ENCODE data around the gene TSGA10IP. TPM values are rescaled to one million over a fixed set of nuclear protein-coding genes. Genes with fewer than 3 reads are reported as not detected.

Gene TSGA10IP
- total and polyA plus RNA-seq, 11 donors: 0.51 TPM; not detected in 10

- DNase-seq (no peak), ATAC-seq (no peak)
- no peaks in the 10 kb centered on the region for H3K9me3 ChIP-seq
- TF ChIP-seq CTCF (IDR thresholded peaks at IDR 0.05) (no peak), POLR2A (IDR thresholded peaks at IDR 0.05) (no peak)
- H3K27me3 ChIP-seq: peaks cover 0 to 20% (median 0%) of the 10 kb centered on the region in 9 donors
- H3K4me1 ChIP-seq: peaks cover 0 to 19% (median 0%) of the 10 kb centered on the region in 12 donors
- peak overlapping the region in 1 of 12 donors; percentile 78 for H3K27ac ChIP-seq
- 68 to 75% (median 69%) methylated on average over 9 of the region's 9 CpGs for WGBS, 4 donors
- no peaks in the 10 kb centered on the region for H3K36me3 ChIP-seq
- peak overlapping the region in 1 of 12 donors; percentile 23 for H3K4me3 ChIP-seq
- intact Hi-C loops (cut with DNase I): no loop called here
These were observed 3.5 kb upstream of the TSGA10IP start for GRCh38 chr11:65941720-65942310.

- H3K27ac ChIP-seq: peak overlapping the region in 1 of 12 donors; percentile 78
- intact Hi-C loops (cut with DNase I): no loop called here
- 81 to 92% (median 87%) methylated on average over 7 of the region's 7 CpGs for WGBS, 4 donors
- H3K36me3 ChIP-seq: no peaks in the 10 kb centered on the region
- peaks cover 0 to 19% (median 0%) of the 10 kb centered on the region in 12 donors for H3K4me1 ChIP-seq
- DNase-seq (no peak), ATAC-seq (no peak)
- TF ChIP-seq CTCF (IDR thresholded peaks at IDR 0.05): no peak
- no peak for TF ChIP-seq POLR2A (IDR thresholded peaks at IDR 0.05)
- peaks cover 0 to 17% (median 0%) of the 10 kb centered on the region in 9 donors for H3K27me3 ChIP-seq
- H3K4me3 ChIP-seq: no peak overlapping the region
- no peaks in the 10 kb centered on the region for H3K9me3 ChIP-seq
These were observed 2.7 kb upstream of the TSGA10IP start for GRCh38 chr11:65942531-65942930.

GRCh38 chr11:65944191-65944590, 1.1 kb upstream of the TSGA10IP start:
- Histone ChIP-seq H3K36me3 (no peaks in the 10 kb centered on the region), H3K4me3 (no peak overlapping the region), H3K4me1 (peaks cover 0 to 19% (median 0%) of the 10 kb centered on the region in 12 donors), H3K27me3 (peaks cover 0 to 14% (median 0%) of the 10 kb centered on the region in 9 donors), H3K9me3 (no peaks in the 10 kb centered on the region), H3K27ac (no peak overlapping the region)
- TF ChIP-seq CTCF (IDR thresholded peaks at IDR 0.05) (no peak), POLR2A (IDR thresholded peaks at IDR 0.05) (no peak)
- ATAC-seq: no peak
- intact Hi-C loops (cut with DNase I): no loop called here
- no peak for DNase-seq
- WGBS, 4 donors: 88 to 93% (median 91%) methylated on average over 8 of the region's 8 CpGs

- H3K27me3 ChIP-seq: peaks cover 0 to 14% (median 0%) of the 10 kb centered on the region in 9 donors
- intact Hi-C loops (cut with DNase I): no loop called here
- no peak overlapping the region for H3K4me3 ChIP-seq
- ATAC-seq (no peak), DNase-seq (no peak)
- peaks cover 0 to 19% (median 0%) of the 10 kb centered on the region in 12 donors for H3K4me1 ChIP-seq
- H3K27ac ChIP-seq: no peak overlapping the region
- no peaks in the 10 kb centered on the region for H3K36me3 ChIP-seq
- no peak for TF ChIP-seq CTCF (IDR thresholded peaks at IDR 0.05)
- no peak for TF ChIP-seq POLR2A (IDR thresholded peaks at IDR 0.05)
- 82 to 86% (median 84%) methylated on average over 7 to 8 of the region's 8 CpGs for WGBS, 4 donors
- no peaks in the 10 kb centered on the region for H3K9me3 ChIP-seq
These were observed 513 bp upstream of the TSGA10IP start for GRCh38 chr11:65944767-65945166.

Measured in heart left ventricle (tissue), 16 donors.